Measurements from ENCODE around the gene CDH23. TPM values are rescaled to one million over a fixed set of nuclear protein-coding genes. Genes with fewer than 3 reads are reported as not detected.

The CDH23 gene
- total RNA-seq, 1 donor from 2014 or later, result 10.3 TPM

- Histone ChIP-seq H3K36me3 (peaks cover 5 to 95% of the 10 kb centered on the region in 2 donors), H3K4me3 (no peak overlapping the region), H3K4me1 (no peaks in the 10 kb centered on the region), H3K9me3 (no peaks in the 10 kb centered on the region), H3K27me3 (no peaks in the 10 kb centered on the region), H3K27ac (no peak overlapping the region)
- intact Hi-C loops (cut with DNase I), result no loop called here
- DNase-seq (ENCODE audit: extremely low spot score in 2 of 2), result no peak
- TF ChIP-seq CTCF (IDR thresholded peaks at IDR 0.05), result no peak
- no peak for TF ChIP-seq POLR2AphosphoS5 (IDR thresholded peaks at IDR 0.05; ENCODE audit: insufficient read depth in 1 of 2, low read depth in 1 of 2)
- TF ChIP-seq POLR2A (IDR thresholded peaks at IDR 0.05), result no peak
These were observed 427.6 kb downstream of the CDH23 start for GRCh38 chr10:71824333-71824732.

GRCh38 chr10:71825217-71825616 lies 428.5 kb downstream of the CDH23 start:
- TF ChIP-seq POLR2AphosphoS5 (IDR thresholded peaks at IDR 0.05; ENCODE audit: insufficient read depth in 1 of 2, low read depth in 1 of 2), result no peak
- no peak for TF ChIP-seq POLR2A (IDR thresholded peaks at IDR 0.05)
- TF ChIP-seq CTCF (IDR thresholded peaks at IDR 0.05), result no peak
- intact Hi-C loops (cut with DNase I), result no loop called here
- H3K36me3 ChIP-seq, result peaks cover 2 to 95% of the 10 kb centered on the region in 2 donors

GRCh38 chr10:71827852-71828251 lies 431.1 kb downstream of the CDH23 start:
- TF ChIP-seq POLR2A (IDR thresholded peaks at IDR 0.05) (no peak), POLR2AphosphoS5 (IDR thresholded peaks at IDR 0.05; ENCODE audit: insufficient read depth in 1 of 2, low read depth in 1 of 2) (no peak), CTCF (IDR thresholded peaks at IDR 0.05) (no peak)
- H3K27me3 ChIP-seq, result no peaks in the 10 kb centered on the region
- H3K27ac ChIP-seq, result no peak overlapping the region
- peaks cover 0 to 92% of the 10 kb centered on the region in 2 donors for H3K36me3 ChIP-seq
- H3K4me3 ChIP-seq, result no peak overlapping the region
- intact Hi-C loops (cut with DNase I), result no loop called here
- no peaks in the 10 kb centered on the region for H3K9me3 ChIP-seq
- H3K4me1 ChIP-seq, result peaks cover 9% of the 10 kb centered on the region
- DNase-seq (ENCODE audit: extremely low spot score in 2 of 2), result no peak

More at GRCh38 chr10:71825217-71825616, 428.5 kb downstream of the CDH23 start:
- H3K4me3 ChIP-seq, result no peak overlapping the region
- no peak overlapping the region for H3K27ac ChIP-seq
- H3K9me3 ChIP-seq, result no peaks in the 10 kb centered on the region
- H3K4me1 ChIP-seq, result no peaks in the 10 kb centered on the region
- H3K27me3 ChIP-seq, result no peaks in the 10 kb centered on the region
- no peak for DNase-seq (ENCODE audit: extremely low spot score in 2 of 2)

- Histone ChIP-seq H3K36me3 (peaks cover 0 to 88% of the 10 kb centered on the region in 2 donors), H3K27me3 (no peaks in the 10 kb centered on the region), H3K27ac (no peak overlapping the region), H3K4me1 (peaks cover 17% of the 10 kb centered on the region), H3K9me3 (no peaks in the 10 kb centered on the region), H3K4me3 (no peak overlapping the region)
- no peak for DNase-seq (ENCODE audit: extremely low spot score in 2 of 2)
- no peak for TF ChIP-seq POLR2A (IDR thresholded peaks at IDR 0.05)
- no peak for TF ChIP-seq CTCF (IDR thresholded peaks at IDR 0.05)
- no peak for TF ChIP-seq POLR2AphosphoS5 (IDR thresholded peaks at IDR 0.05; ENCODE audit: insufficient read depth in 1 of 2, low read depth in 1 of 2)
- intact Hi-C loops (cut with DNase I), result no loop called here
These were observed 432.0 kb downstream of the CDH23 start for GRCh38 chr10:71828702-71829101.

- peaks cover 0 to 89% of the 10 kb centered on the region in 2 donors for H3K36me3 ChIP-seq
- intact Hi-C loops (cut with DNase I), result no loop called here
- no peaks in the 10 kb centered on the region for H3K27me3 ChIP-seq
- no peak overlapping the region for H3K27ac ChIP-seq
- DNase-seq (ENCODE audit: extremely low spot score in 2 of 2), result no peak
- H3K4me1 ChIP-seq, result peaks cover 22% of the 10 kb centered on the region
- H3K4me3 ChIP-seq, result no peak overlapping the region
- TF ChIP-seq CTCF (IDR thresholded peaks at IDR 0.05), result no peak
- TF ChIP-seq POLR2A (IDR thresholded peaks at IDR 0.05), result no peak
- no peak for TF ChIP-seq POLR2AphosphoS5 (IDR thresholded peaks at IDR 0.05; ENCODE audit: insufficient read depth in 1 of 2, low read depth in 1 of 2)
- no peaks in the 10 kb centered on the region for H3K9me3 ChIP-seq
These were observed 432.5 kb downstream of the CDH23 start for GRCh38 chr10:71829171-71829570.

Data from vagina (tissue), 2 donors.